Astrocyte (in vitro differentiated cells and primary cell): Measurements from ENCODE around the gene CLEC16A. TPM values are rescaled to one million over a fixed set of nuclear protein-coding genes. Genes with fewer than 3 reads are reported as not detected.

Experiments used
- DNase-seq: peaks from one replicate; pipeline ENCODE4 v3.0.0-alpha.2; 2010; ENCODE audit warnings: low read depth
- FAIRE-seq: peaks from 2 replicates; lab custom pipeline; 2011; peaks lifted over from hg19 to GRCh38; lab: Jason Lieb, UNC
- H2AFZ ChIP-seq: 2 replicates; pipeline ENCODE4 v1.6.0; 2012; ENCODE audit warnings: low read depth, low read length, inconsistent platforms
- H3K27ac ChIP-seq: 2 replicates; pipeline ENCODE4 v1.5.1; 2011; ENCODE audit warnings: low read depth, low read length, inconsistent platforms
- H3K27me3 ChIP-seq: 2 replicates; pipeline ENCODE4 v1.6.0; 2011; ENCODE audit warnings: low read length, inconsistent platforms; ENCODE audit not compliant: insufficient read depth
- H3K36me3 ChIP-seq: 2 replicates; pipeline ENCODE4 v1.5.1; 2011; ENCODE audit warnings: low read length, inconsistent platforms; ENCODE audit not compliant: insufficient read depth
- H3K4me1 ChIP-seq: 2 replicates; pipeline ENCODE4 v1.5.1; 2011; ENCODE audit warnings: low read length, inconsistent platforms; ENCODE audit not compliant: insufficient read depth
- H3K4me2 ChIP-seq: 2 replicates; pipeline ENCODE4 v1.6.0; 2012; ENCODE audit warnings: low read length, inconsistent platforms
- H3K4me3 ChIP-seq: 2 replicates; pipeline ENCODE4 v1.5.1; 2011; ENCODE audit warnings: low read depth, mild to moderate bottlenecking, low read length, inconsistent platforms; ENCODE audit not compliant: insufficient read depth
- H3K79me2 ChIP-seq: 2 replicates; pipeline ENCODE4 v1.6.0; 2012; ENCODE audit warnings: mild to moderate bottlenecking, low read length, inconsistent platforms; ENCODE audit not compliant: insufficient read depth
- H3K9ac ChIP-seq: 2 replicates; pipeline ENCODE4 v1.6.0; 2012; ENCODE audit warnings: mild to moderate bottlenecking, low read length, inconsistent platforms
- H3K9me3 ChIP-seq: 2 replicates; pipeline ENCODE4 v1.5.1; 2012; ENCODE audit warnings: low read depth, mild to moderate bottlenecking, low read length, inconsistent platforms; ENCODE audit not compliant: insufficient read depth
- H4K20me1 ChIP-seq: 2 replicates; pipeline ENCODE4 v1.6.0; 2012; ENCODE audit warnings: low read length, inconsistent platforms; ENCODE audit not compliant: insufficient read depth
- H3K27ac Mint-ChIP-seq: one replicate; pipeline ENCODE4 v1.8.0; 2021; ENCODE audit warnings: mild to moderate bottlenecking, mixed read lengths; ENCODE audit not compliant: unreplicated experiment
- H3K27me3 Mint-ChIP-seq: one replicate; pipeline ENCODE4 v1.8.0; 2021; ENCODE audit warnings: low read depth, mixed read lengths; ENCODE audit not compliant: unreplicated experiment
- H3K36me3 Mint-ChIP-seq: one replicate; pipeline ENCODE4 v1.8.0; 2021; ENCODE audit warnings: low read depth, mixed read lengths; ENCODE audit not compliant: unreplicated experiment
- H3K4me1 Mint-ChIP-seq: one replicate; pipeline ENCODE4 v1.8.0; 2021; ENCODE audit warnings: low read depth, mixed read lengths; ENCODE audit not compliant: unreplicated experiment
- H3K4me3 Mint-ChIP-seq: one replicate; pipeline ENCODE4 v1.8.0; 2021; ENCODE audit warnings: mild to moderate bottlenecking, moderate library complexity, mixed read lengths; ENCODE audit not compliant: unreplicated experiment
- H3K9me3 Mint-ChIP-seq: one replicate; pipeline ENCODE4 v1.8.0; 2021; ENCODE audit warnings: mild to moderate bottlenecking, mixed read lengths; ENCODE audit not compliant: unreplicated experiment
- CTCF ChIP-seq: IDR thresholded peaks from 2 replicates; pipeline ENCODE4 v1.5.1; 2011; ENCODE audit warnings: low read depth, mild to moderate bottlenecking, inconsistent platforms, low read length, moderate library complexity; ENCODE audit not compliant: insufficient read depth
- EZH2 ChIP-seq: IDR thresholded peaks from 2 replicates; pipeline ENCODE4 v1.6.1; 2012; ENCODE audit warnings: mild to moderate bottlenecking, low read length, inconsistent platforms; ENCODE audit not compliant: insufficient read depth
- total RNA-seq: library from RNA; stranded (reverse); gene quantifications from 2 replicates; pipeline ENCODE4 v1.2.1, GENCODE V29; 2021

CLEC16A gene
- total RNA-seq, 1 donor from 2014 or later: 31.7 TPM

GRCh38 chr16:11075163-11075562 lies 130.8 kb downstream of the CLEC16A start:
- Mint-ChIP-seq H3K36me3 (peaks cover 27% of the 10 kb centered on the region), H3K4me3 (no peak overlapping the region)
- H3K4me2 ChIP-seq: no peak overlapping the region

GRCh38 chr16:11076259-11077018 lies 132.1 kb downstream of the CLEC16A start:
- H2AFZ ChIP-seq: no peak overlapping the region

More at GRCh38 chr16:11075163-11075562, 130.8 kb downstream of the CLEC16A start:
- Histone ChIP-seq H3K36me3 (no peaks in the 10 kb centered on the region), H4K20me1 (peaks cover 4% of the 10 kb centered on the region), H3K9ac (no peak overlapping the region), H3K27me3 (no peaks in the 10 kb centered on the region), H3K79me2 (no peaks in the 10 kb centered on the region), H2AFZ (no peak overlapping the region), H3K9me3 (no peaks in the 10 kb centered on the region), H3K4me1 (peaks cover 35% of the 10 kb centered on the region), H3K27ac (no peak overlapping the region), H3K4me3 (no peak overlapping the region)
- no peaks in the 10 kb centered on the region for H3K9me3 Mint-ChIP-seq
- no peak overlapping the region for H3K27ac Mint-ChIP-seq
- no peak for FAIRE-seq
- H3K4me1 Mint-ChIP-seq: peaks cover 58% of the 10 kb centered on the region
- no peak for DNase-seq
- no peaks in the 10 kb centered on the region for H3K27me3 Mint-ChIP-seq
- no peak for TF ChIP-seq CTCF
- TF ChIP-seq EZH2: no peak

More at GRCh38 chr16:11076259-11077018, 132.1 kb downstream of the CLEC16A start:
- Histone ChIP-seq H3K79me2 (no peaks in the 10 kb centered on the region), H3K27ac (no peak overlapping the region), H3K36me3 (no peaks in the 10 kb centered on the region), H4K20me1 (peaks cover 4% of the 10 kb centered on the region), H3K9ac (no peak overlapping the region), H3K27me3 (no peaks in the 10 kb centered on the region), H3K4me1 (peaks cover 42% of the 10 kb centered on the region), H3K4me2 (no peak overlapping the region), H3K9me3 (no peaks in the 10 kb centered on the region), H3K4me3 (no peak overlapping the region)
- FAIRE-seq (no peak), DNase-seq (no peak)
- TF ChIP-seq EZH2: no peak
- TF ChIP-seq CTCF: no peak
- H3K4me1 Mint-ChIP-seq: peaks cover 65% of the 10 kb centered on the region
- H3K27ac Mint-ChIP-seq: no peak overlapping the region
- H3K9me3 Mint-ChIP-seq: no peaks in the 10 kb centered on the region
- H3K27me3 Mint-ChIP-seq: no peaks in the 10 kb centered on the region
- no peak overlapping the region for H3K4me3 Mint-ChIP-seq
- peaks cover 23% of the 10 kb centered on the region for H3K36me3 Mint-ChIP-seq
